CD14-positive monocyte (primary cell): Measurements from ENCODE around the gene ITPKB. TPM values are rescaled to one million over a fixed set of nuclear protein-coding genes. Genes with fewer than 3 reads are reported as not detected.

Experiments
- DNase-seq, 3 donors: peaks; one replicate each; pipeline ENCODE4 v3.0.0-alpha.2; 2011 to 2022
- H2AFZ ChIP-seq: 2 replicates; pipeline ENCODE4 v1.6.0; 2012; ENCODE audit warnings: mild to moderate bottlenecking, low read depth, low read length, inconsistent platforms; ENCODE audit not compliant: insufficient read depth, poor library complexity, severe bottlenecking
- H3K27ac ChIP-seq, 2 donors: 1 replicate in 1 of 2; 2 replicates in 1 of 2; pipeline ENCODE4 v1.5.1; 2012 to 2013; ENCODE audit warnings: low read length in 2 of 2, control low read depth in 1 of 2, inconsistent platforms in 1 of 2, low read depth in 1 of 2, mild to moderate bottlenecking in 1 of 2
- H3K27me3 ChIP-seq, 2 donors: one replicate each; pipeline versions ENCODE4 v1.6.0 to v1.6.1; 2011 to 2013; ENCODE audit warnings: low read length in 2 of 2; ENCODE audit not compliant: control insufficient read depth in 2 of 2, insufficient read depth in 2 of 2
- H3K36me3 ChIP-seq, 2 donors: replicated peaks in 1 of 2; 1 replicate in 1 of 2; 2 replicates in 1 of 2; pipeline versions ENCODE4 v1.5.1 to v1.6.1; 2012 to 2013; ENCODE audit warnings: low read length in 2 of 2, control low read depth in 1 of 2, inconsistent platforms in 1 of 2, mild to moderate bottlenecking in 1 of 2; ENCODE audit not compliant: insufficient read depth in 2 of 2, control insufficient read depth in 1 of 2
- H3K4me1 ChIP-seq, 2 donors: 1 replicate in 1 of 2; 2 replicates in 1 of 2; pipeline versions ENCODE4 v1.5.1 to v1.6.1; 2012 to 2013; ENCODE audit warnings: low read length in 2 of 2, control low read depth in 1 of 2, inconsistent platforms in 1 of 2, mild to moderate bottlenecking in 1 of 2, moderate library complexity in 1 of 2; ENCODE audit not compliant: insufficient read depth in 2 of 2, control insufficient read depth in 1 of 2
- H3K4me2 ChIP-seq: replicated peaks from 2 replicates; pipeline ENCODE3; 2012; ENCODE audit warnings: low read length, moderate library complexity, mild to moderate bottlenecking; ENCODE audit not compliant: poor library complexity, severe bottlenecking; ENCODE audit errors: extremely low read depth
- H3K4me3 ChIP-seq, 3 experiments: fragments of 200-600 bp in 1 of 3; sonication (generic) in 1 of 3; replicated peaks in 1 of 3; 1 replicate in 2 of 3; 2 replicates in 1 of 3; pipeline ENCODE4 v1.5.1; 2011 to 2013; ENCODE audit warnings: low read length in 3 of 3, mild to moderate bottlenecking in 3 of 3, control low read depth in 2 of 3, low read depth in 2 of 3, inconsistent platforms in 1 of 3, moderate library complexity in 1 of 3
- H3K79me2 ChIP-seq: 2 replicates; pipeline ENCODE4 v1.6.0; 2012; ENCODE audit warnings: mild to moderate bottlenecking, control low read depth, inconsistent platforms, low read length, moderate library complexity; ENCODE audit not compliant: insufficient read depth
- H3K9ac ChIP-seq: 2 replicates; pipeline ENCODE4 v1.6.0; 2017; ENCODE audit warnings: low read length, mild to moderate bottlenecking; ENCODE audit not compliant: insufficient read depth, poor library complexity, severe bottlenecking
- H3K9me3 ChIP-seq, 2 donors: replicated peaks in 1 of 2; 1 replicate in 1 of 2; 2 replicates in 1 of 2; pipeline versions ENCODE4 v1.5.1 to v1.6.1; 2012 to 2013; ENCODE audit warnings: low read length in 2 of 2, control low read depth in 1 of 2; ENCODE audit not compliant: control insufficient read depth in 1 of 2, insufficient read depth in 1 of 2
- H4K20me1 ChIP-seq: 2 replicates; pipeline ENCODE4 v1.6.0; 2012; ENCODE audit warnings: mild to moderate bottlenecking, low read length, control low read depth, moderate library complexity; ENCODE audit not compliant: insufficient read depth
- H3K27ac Mint-ChIP-seq, 7 donors: one replicate each; pipeline ENCODE4 v1.8.0; 2020; ENCODE audit warnings: mild to moderate bottlenecking in 7 of 7, mixed read lengths in 7 of 7, moderate library complexity in 6 of 7, inconsistent platforms in 2 of 7
- H3K27me3 Mint-ChIP-seq, 3 donors: one replicate each; pipeline ENCODE4 v1.8.0; 2021 to 2022; ENCODE audit warnings: low read depth in 3 of 3, mild to moderate bottlenecking in 3 of 3, mixed read lengths in 3 of 3, moderate library complexity in 3 of 3, inconsistent platforms in 1 of 3
- H3K36me3 Mint-ChIP-seq, 2 donors: one replicate each; pipeline ENCODE4 v1.8.0; 2020; ENCODE audit warnings: mixed read lengths in 2 of 2, inconsistent platforms in 1 of 2, mild to moderate bottlenecking in 1 of 2
- H3K4me1 Mint-ChIP-seq: one replicate; pipeline ENCODE4 v1.8.0; 2020; ENCODE audit warnings: mild to moderate bottlenecking, mixed read lengths
- H3K4me3 Mint-ChIP-seq, 2 donors: one replicate each; pipeline ENCODE4 v1.8.0; 2020; ENCODE audit warnings: mild to moderate bottlenecking in 2 of 2, mixed read lengths in 2 of 2, moderate library complexity in 1 of 2
- H3K9me3 Mint-ChIP-seq, 7 donors: one replicate each; pipeline ENCODE4 v1.8.0; 2020 to 2022; ENCODE audit warnings: mixed read lengths in 7 of 7, mild to moderate bottlenecking in 6 of 7, moderate library complexity in 6 of 7, inconsistent platforms in 2 of 7
- CTCF ChIP-seq: fragments of 200-600 bp; IDR thresholded peaks from one replicate; pipeline ENCODE4 v1.8.0; 2022; ENCODE audit warnings: antibody characterized with exemption, mild to moderate bottlenecking
- WGBS: methylation state at CpG from one replicate; pipeline ENCODE4 v1.1.5; 2013; ENCODE audit warnings: missing lambda C conversion rate; ENCODE audit not compliant: insufficient coverage; 5-methylcytosine and 5-hydroxymethylcytosine counted together
- intact Hi-C, 2 donors: fragments of 100-400 bp; cut with micrococcal nuclease; formaldehyde crosslinking; loops; one replicate each; pipeline versions ENCODE4 v1.15.0 to v1.15.1; 2023
- polyA plus RNA-seq, 3 donors: library from polyadenylated mRNA; depleted of rRNA in 1 of 3; unstranded in 2 of 3; stranded (reverse) in 1 of 3; fragments of 300-500 nt in 2 of 3; fragments of >200 nt in 1 of 3; fragmentation: Illumina TruSeq in 2 of 3; gene quantifications; 1 replicate in 2 of 3; 2 replicates in 1 of 3; pipeline ENCODE4 v1.2.3, GENCODE V29; 2012 to 2021

The ITPKB gene
- polyA plus RNA-seq, 3 donors: 7.3 to 14.4 (median 10.2) TPM

GRCh38 chr1:226586116-226586515 lies 153.0 kb downstream of the ITPKB start:
- no peak overlapping the region for H3K9ac ChIP-seq
- H3K4me1 Mint-ChIP-seq: peaks cover 45% of the 10 kb centered on the region

GRCh38 chr1:226584164-226584563 lies 154.9 kb downstream of the ITPKB start:
- peaks cover 0 to 3% (median 1%) of the 10 kb centered on the region in 7 donors for H3K9me3 Mint-ChIP-seq
- H3K27ac Mint-ChIP-seq: peak overlapping the region in 1 of 7 donors; percentile 39
- H3K4me1 Mint-ChIP-seq: peaks cover 44% of the 10 kb centered on the region
- no peaks in the 10 kb centered on the region for H3K27me3 ChIP-seq
- TF ChIP-seq CTCF: no peak
- H4K20me1 ChIP-seq: no peaks in the 10 kb centered on the region
- no peak overlapping the region for H3K4me2 ChIP-seq
- peaks cover 19 to 27% of the 10 kb centered on the region in 2 donors for H3K4me1 ChIP-seq
- H3K9me3 ChIP-seq: no peaks in the 10 kb centered on the region
- no peak overlapping the region for H2AFZ ChIP-seq
- H3K79me2 ChIP-seq: no peaks in the 10 kb centered on the region
- no peak overlapping the region for H3K4me3 ChIP-seq
- no peaks in the 10 kb centered on the region for H3K36me3 ChIP-seq
- intact Hi-C loops: no loop called here
- H3K9ac ChIP-seq: no peak overlapping the region
- H3K27ac ChIP-seq: no peak overlapping the region
- no peak overlapping the region for H3K4me3 Mint-ChIP-seq
- H3K36me3 Mint-ChIP-seq: no peaks in the 10 kb centered on the region
- WGBS: 18% methylated on average over 2 of the region's 3 CpGs
- H3K27me3 Mint-ChIP-seq: peaks cover 0 to 2% (median 2%) of the 10 kb centered on the region in 3 donors
- peak in 1 of 3 donors; percentile 1 for DNase-seq

More at GRCh38 chr1:226586116-226586515, 153.0 kb downstream of the ITPKB start:
- H3K4me3 Mint-ChIP-seq: no peak overlapping the region
- peaks cover 0 to 3% (median 2%) of the 10 kb centered on the region in 3 donors for H3K27me3 Mint-ChIP-seq
- Histone ChIP-seq H3K27ac (no peak overlapping the region), H3K4me1 (peaks cover 19 to 30% of the 10 kb centered on the region in 2 donors), H3K9me3 (no peaks in the 10 kb centered on the region), H3K27me3 (no peaks in the 10 kb centered on the region), H3K4me3 (no peak overlapping the region), H2AFZ (no peak overlapping the region), H4K20me1 (no peaks in the 10 kb centered on the region), H3K36me3 (no peaks in the 10 kb centered on the region), H3K79me2 (no peaks in the 10 kb centered on the region), H3K4me2 (no peak overlapping the region)
- H3K9me3 Mint-ChIP-seq: peaks cover 0 to 2% (median 0%) of the 10 kb centered on the region in 7 donors
- intact Hi-C loops: no loop called here
- no peak for TF ChIP-seq CTCF
- DNase-seq: no peak
- no peak overlapping the region for H3K27ac Mint-ChIP-seq
- H3K36me3 Mint-ChIP-seq: no peaks in the 10 kb centered on the region
- 99% methylated on average over 7 of the region's 7 CpGs for WGBS
